Measurements from ENCODE around the gene NFKBIA.

- TF ChIP-seq POLR2A (IDR thresholded peaks at IDR 0.05) (no peak), CTCF (IDR thresholded peaks at IDR 0.05) (no peak)
Measured at GRCh38 chr14:35378425-35379233, 25.9 kb downstream of the NFKBIA start.

Data from sigmoid colon (tissue), 3 donors.